NCI-H82 treated with DMSO at 0.1 percent for 48 hours (cell line): Measurements from ENCODE around the gene ANGEL1.

Experiments used
- DNase-seq: peaks from one replicate; lab custom pipeline; 2025; ENCODE audit not compliant: unreplicated experiment; lab: John Stamatoyannopoulos, UW

ANGEL1 gene

GRCh38 chr14:76765461-76765931, 47.2 kb downstream of the ANGEL1 start:
- no peak for DNase-seq

- no peak for DNase-seq
These were observed 49.3 kb downstream of the ANGEL1 start for GRCh38 chr14:76763096-76764041.

GRCh38 chr14:76762411-76763095, 50.1 kb downstream of the ANGEL1 start:
- DNase-seq: no peak

GRCh38 chr14:76761960-76762410, 50.7 kb downstream of the ANGEL1 start:
- DNase-seq: no peak

- no peak for DNase-seq
These were observed 51.3 kb downstream of the ANGEL1 start, which contains the start of gene VASH1 for GRCh38 chr14:76761136-76761959. Gene VASH1, plus strand, starts transcription at chr14:76761468. Its CDS starts 1,354 bp downstream, at chr14:76762822.

GRCh38 chr14:76760331-76761135, 52.1 kb downstream of the ANGEL1 start:
- DNase-seq: no peak

- DNase-seq: no peak
These were observed 53.1 kb downstream of the ANGEL1 start for GRCh38 chr14:76759589-76759988.

GRCh38 chr14:76756371-76756750, 56.3 kb downstream of the ANGEL1 start:
- DNase-seq: no peak

- no peak for DNase-seq
These were observed 56.9 kb downstream of the ANGEL1 start for GRCh38 chr14:76755610-76756370.

GRCh38 chr14:76754586-76754985, 58.1 kb downstream of the ANGEL1 start:
- DNase-seq: no peak

GRCh38 chr14:76753541-76754198, 59.0 kb downstream of the ANGEL1 start:
- no peak for DNase-seq

- DNase-seq: no peak
These were observed 59.9 kb downstream of the ANGEL1 start for GRCh38 chr14:76752744-76753143.

- DNase-seq: no peak
These were observed 69.7 kb downstream of the ANGEL1 start for GRCh38 chr14:76742966-76743365.

- no peak for DNase-seq
These were observed 70.5 kb downstream of the ANGEL1 start for GRCh38 chr14:76742185-76742584.

GRCh38 chr14:76741074-76741473, 71.6 kb downstream of the ANGEL1 start:
- no peak for DNase-seq
